ENCODE data around the gene DNASE1L1. TPM values are rescaled to one million over a fixed set of nuclear protein-coding genes. Genes with fewer than 3 reads are reported as not detected.
"Not testable (repeated sequence)": the region's sequence is repeated elsewhere in the genome, so short reads cannot be mapped to it uniquely, and the experiment has no call there.

The DNASE1L1 gene
- total RNA-seq, 1 experiment from 2014 or later: 8.3 TPM

GRCh38 chrX:154401045-154401799 lies 7.8 kb downstream of the DNASE1L1 start:
- POLR2A ChIA-PET (ENCODE audit: low non-redundant PET): interaction anchor here (0.7 kb wide), 1 partner anchor 47 kb away, joined by 3 read pairs; no protein-coding TSS in a partner anchor
- Histone ChIP-seq H3K27me3 (replicated peaks; ENCODE audit: insufficient read depth, low read depth, low read length, poor library complexity) (no peaks in the 10 kb centered on the region), H3K4me1 (ENCODE audit: insufficient read depth, low read length, poor library complexity, severe bottlenecking) (no peaks in the 10 kb centered on the region), H3K9me3 (ENCODE audit: low read depth, low read length, poor library complexity, severe bottlenecking) (no peaks in the 10 kb centered on the region), H3K4me3 (ENCODE audit: low read depth, low read length, poor library complexity, severe bottlenecking) (no peak overlapping the region), H3K27ac (ENCODE audit: low read depth, low read length, poor library complexity, severe bottlenecking) (no peak overlapping the region), H3K36me3 (ENCODE audit: insufficient read depth, low read length, poor library complexity, severe bottlenecking) (peaks cover 25% of the 10 kb centered on the region)
- peak; percentile 40 for DNase-seq (ENCODE audit: low spot score)
- TF ChIP-seq, protein P1, sequence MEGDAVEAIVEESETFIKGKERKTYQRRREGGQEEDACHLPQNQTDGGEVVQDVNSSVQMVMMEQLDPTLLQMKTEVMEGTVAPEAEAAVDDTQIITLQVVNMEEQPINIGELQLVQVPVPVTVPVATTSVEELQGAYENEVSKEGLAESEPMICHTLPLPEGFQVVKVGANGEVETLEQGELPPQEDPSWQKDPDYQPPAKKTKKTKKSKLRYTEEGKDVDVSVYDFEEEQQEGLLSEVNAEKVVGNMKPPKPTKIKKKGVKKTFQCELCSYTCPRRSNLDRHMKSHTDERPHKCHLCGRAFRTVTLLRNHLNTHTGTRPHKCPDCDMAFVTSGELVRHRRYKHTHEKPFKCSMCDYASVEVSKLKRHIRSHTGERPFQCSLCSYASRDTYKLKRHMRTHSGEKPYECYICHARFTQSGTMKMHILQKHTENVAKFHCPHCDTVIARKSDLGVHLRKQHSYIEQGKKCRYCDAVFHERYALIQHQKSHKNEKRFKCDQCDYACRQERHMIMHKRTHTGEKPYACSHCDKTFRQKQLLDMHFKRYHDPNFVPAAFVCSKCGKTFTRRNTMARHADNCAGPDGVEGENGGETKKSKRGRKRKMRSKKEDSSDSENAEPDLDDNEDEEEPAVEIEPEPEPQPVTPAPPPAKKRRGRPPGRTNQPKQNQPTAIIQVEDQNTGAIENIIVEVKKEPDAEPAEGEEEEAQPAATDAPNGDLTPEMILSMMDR (conservative IDR thresholded peaks at IDR 0.05; ENCODE audit: low read depth, low read length): no peak
- TF ChIP-seq EZH2 (IDR thresholded peaks at IDR 0.05; ENCODE audit: borderline replicate concordance, low read depth, low read length, poor library complexity, severe bottlenecking): no peak
- CTCF ChIA-PET: no interaction called here
- intact Hi-C loops (cut with micrococcal nuclease; ENCODE audit: unreplicated experiment): no loop called here
- no TSS peak for BruUV-seq (replicated peaks)

GRCh38 chrX:154400369-154400817 lies 8.7 kb downstream of the DNASE1L1 start:
- H3K4me3 ChIP-seq (ENCODE audit: low read depth, low read length, poor library complexity, severe bottlenecking); intact Hi-C loops (cut with micrococcal nuclease; ENCODE audit: unreplicated experiment); CTCF ChIA-PET; H3K27me3 ChIP-seq (replicated peaks; ENCODE audit: insufficient read depth, low read depth, low read length, poor library complexity); DNase-seq (ENCODE audit: low spot score); H3K27ac ChIP-seq (ENCODE audit: low read depth, low read length, poor library complexity, severe bottlenecking); BruUV-seq (replicated peaks); H3K9me3 ChIP-seq (ENCODE audit: low read depth, low read length, poor library complexity, severe bottlenecking); POLR2A ChIA-PET (ENCODE audit: low non-redundant PET); H3K4me1 ChIP-seq (ENCODE audit: insufficient read depth, low read length, poor library complexity, severe bottlenecking): not testable (repeated sequence)
- H3K36me3 ChIP-seq (ENCODE audit: insufficient read depth, low read length, poor library complexity, severe bottlenecking): peaks cover 25% of the 10 kb centered on the region

DNA sequence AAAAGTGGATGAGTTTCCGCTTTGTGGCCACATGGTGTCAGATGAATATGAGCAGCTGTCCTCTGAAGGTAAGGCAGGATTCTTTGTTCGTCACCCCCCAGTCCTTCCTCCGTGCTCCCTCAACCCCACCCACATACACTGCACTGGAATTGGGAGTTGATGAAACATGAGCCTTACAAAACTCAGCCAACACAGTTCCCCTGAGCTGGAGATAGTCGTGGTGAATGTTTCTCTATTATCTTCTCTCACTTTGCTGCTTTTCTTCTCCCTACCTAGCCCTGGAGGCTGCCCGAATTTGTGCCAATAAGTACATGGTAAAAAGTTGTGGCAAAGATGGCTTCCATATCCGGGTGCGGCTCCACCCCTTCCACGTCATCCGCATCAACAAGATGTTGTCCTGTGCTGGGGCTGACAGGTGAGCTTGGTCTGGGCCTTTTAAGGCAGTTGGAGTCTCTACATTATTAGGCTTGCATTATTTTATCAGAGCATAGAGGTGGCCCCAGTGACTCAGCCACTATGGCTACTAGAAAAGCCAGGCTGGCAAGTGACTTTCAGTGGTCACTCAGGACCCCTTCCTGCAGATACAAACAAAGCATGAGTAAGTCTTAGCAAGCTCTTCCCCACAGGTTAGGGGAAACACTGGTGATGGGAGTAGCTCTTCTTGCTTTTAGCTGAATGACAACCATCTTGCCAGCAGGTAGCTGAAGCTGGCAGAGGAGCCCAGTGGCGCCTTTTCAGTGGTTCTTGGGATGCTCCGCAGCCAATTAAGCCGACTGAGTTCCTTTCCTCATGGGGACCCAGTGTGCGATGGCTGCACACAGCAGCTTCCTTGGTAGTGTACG lies 9.3 kb downstream of the DNASE1L1 start:
- intact Hi-C loops (cut with micrococcal nuclease; ENCODE audit: unreplicated experiment): loop anchor here (10.0 kb wide), 1 partner anchor 425 kb away; the partner anchor contains the start of genes HCFC1 and TMEM187
- no peak for TF ChIP-seq EZH2 (IDR thresholded peaks at IDR 0.05; ENCODE audit: borderline replicate concordance, low read depth, low read length, poor library complexity, severe bottlenecking)
- TF ChIP-seq, protein P1 (conservative IDR thresholded peaks at IDR 0.05; ENCODE audit: low read depth, low read length): no peak
- H3K27ac ChIP-seq (ENCODE audit: low read depth, low read length, poor library complexity, severe bottlenecking): peak overlapping the region; percentile 100
- H3K36me3 ChIP-seq (ENCODE audit: insufficient read depth, low read length, poor library complexity, severe bottlenecking): peaks cover 25% of the 10 kb centered on the region
- no peaks in the 10 kb centered on the region for H3K27me3 ChIP-seq (replicated peaks; ENCODE audit: insufficient read depth, low read depth, low read length, poor library complexity)
- H3K9me3 ChIP-seq (ENCODE audit: low read depth, low read length, poor library complexity, severe bottlenecking): no peaks in the 10 kb centered on the region
- DNase-seq (ENCODE audit: low spot score): no peak
- BruUV-seq (replicated peaks): no TSS peak
- no peaks in the 10 kb centered on the region for H3K4me1 ChIP-seq (ENCODE audit: insufficient read depth, low read length, poor library complexity, severe bottlenecking)
- POLR2A ChIA-PET (ENCODE audit: low non-redundant PET): no interaction called here
- H3K4me3 ChIP-seq (ENCODE audit: low read depth, low read length, poor library complexity, severe bottlenecking): peak overlapping the region; percentile 89
- CTCF ChIA-PET: no interaction called here

Measured in A673 (cell line).